Esophagus squamous epithelium (tissue), 4 donors: Measurements from ENCODE around the gene UVSSA.

Experiments
- CTCF ChIP-seq, 6 experiments: fragments of 450-650 bp in 4 of 6; fragments of 200-600 bp in 2 of 6; sonication (generic) in 2 of 6; IDR thresholded peaks; one replicate each; pipeline ENCODE4 v1.5.1; 2016 to 2019; ENCODE audit warnings: antibody characterized with exemption in 6 of 6, mild to moderate bottlenecking in 4 of 6, moderate library complexity in 4 of 6
- POLR2A ChIP-seq, 4 donors: fragments of 450-650 bp; IDR thresholded peaks; one replicate each; pipeline ENCODE4 v1.6.1; 2017; ENCODE audit warnings: antibody characterized with exemption in 4 of 4, mild to moderate bottlenecking in 4 of 4, moderate library complexity in 3 of 4

- no peak for TF ChIP-seq POLR2A (IDR thresholded peaks at IDR 0.05)
- no peak for TF ChIP-seq CTCF (IDR thresholded peaks at IDR 0.05)
Observed at GRCh38 chr4:1333256-1333655, 13.8 kb upstream of the UVSSA start.
